PC-3 (cell line): ENCODE data around the gene AARS1.
"Not testable (repeated sequence)": the region's sequence is repeated elsewhere in the genome, so short reads cannot be mapped to it uniquely, and the experiment has no call there.

Experiments used
- EZH2phosphoT487 ChIP-seq: fragments of 300-600 bp; sonication (generic); IDR thresholded peaks from 2 replicates; pipeline ENCODE4 v1.6.1; 2018; ENCODE audit warnings: mild to moderate bottlenecking, antibody characterized with exemption, low read length, borderline replicate concordance
- TF ChIP-seq, protein P1 (sequence below): fragments of 300-600 bp; sonication (generic); conservative IDR thresholded peaks from 2 replicates; pipeline ENCODE4 v1.5.1; 2017; ENCODE audit warnings: antibody characterized with exemption, low read depth, mild to moderate bottlenecking, low read length

DNA sequence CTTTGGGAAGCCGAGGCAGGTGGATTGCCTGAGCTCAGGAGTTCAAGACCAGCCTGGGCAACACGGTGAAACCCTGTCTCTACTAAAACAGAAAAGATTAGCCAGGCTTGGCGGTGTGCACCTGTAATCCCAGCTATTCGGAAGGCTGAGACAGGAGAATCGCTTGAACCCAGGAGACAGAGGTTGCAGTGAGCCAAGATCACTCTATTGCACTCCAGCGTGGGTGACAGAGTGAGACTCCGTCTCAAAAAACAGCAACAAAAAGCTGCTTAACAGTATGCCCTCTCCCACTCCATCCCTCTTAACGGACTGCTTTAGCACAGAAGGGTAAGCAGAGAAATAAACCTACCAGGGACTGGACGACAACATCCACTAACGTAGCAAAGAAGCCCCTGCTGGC lies 21.4 kb downstream of the AARS1 start:
- not testable (repeated sequence) for TF ChIP-seq EZH2phosphoT487
- TF ChIP-seq, protein P1, sequence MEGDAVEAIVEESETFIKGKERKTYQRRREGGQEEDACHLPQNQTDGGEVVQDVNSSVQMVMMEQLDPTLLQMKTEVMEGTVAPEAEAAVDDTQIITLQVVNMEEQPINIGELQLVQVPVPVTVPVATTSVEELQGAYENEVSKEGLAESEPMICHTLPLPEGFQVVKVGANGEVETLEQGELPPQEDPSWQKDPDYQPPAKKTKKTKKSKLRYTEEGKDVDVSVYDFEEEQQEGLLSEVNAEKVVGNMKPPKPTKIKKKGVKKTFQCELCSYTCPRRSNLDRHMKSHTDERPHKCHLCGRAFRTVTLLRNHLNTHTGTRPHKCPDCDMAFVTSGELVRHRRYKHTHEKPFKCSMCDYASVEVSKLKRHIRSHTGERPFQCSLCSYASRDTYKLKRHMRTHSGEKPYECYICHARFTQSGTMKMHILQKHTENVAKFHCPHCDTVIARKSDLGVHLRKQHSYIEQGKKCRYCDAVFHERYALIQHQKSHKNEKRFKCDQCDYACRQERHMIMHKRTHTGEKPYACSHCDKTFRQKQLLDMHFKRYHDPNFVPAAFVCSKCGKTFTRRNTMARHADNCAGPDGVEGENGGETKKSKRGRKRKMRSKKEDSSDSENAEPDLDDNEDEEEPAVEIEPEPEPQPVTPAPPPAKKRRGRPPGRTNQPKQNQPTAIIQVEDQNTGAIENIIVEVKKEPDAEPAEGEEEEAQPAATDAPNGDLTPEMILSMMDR: not testable (repeated sequence)
